ENCODE measurements around the gene ABCA7. TPM values are rescaled to one million over a fixed set of nuclear protein-coding genes. Genes with fewer than 3 reads are reported as not detected.

ABCA7 gene
- total and polyA plus RNA-seq, 2 of the 13 experiments (the other 11 are each of a cell fraction or from before 2014, with no cell fraction given) = 4.4 to 32.4 TPM

GRCh38 chr19:1028062-1028926, 11.6 kb upstream of the ABCA7 start (continued):
- TF ChIP-seq ZBTB34 (CRISPR knock-in tag; IDR thresholded peaks at IDR 0.05) (0 out of 2 replicates have a peak, but pooled peaks have one; percentile 19), KLF6 (CRISPR knock-in tag; IDR thresholded peaks at IDR 0.05) (0 out of 2 replicates have a peak, but pooled peaks have one; percentile 16), ESRRA (CRISPR knock-in tag; IDR thresholded peaks at IDR 0.05; ENCODE audit: low read depth) (0 out of 2 replicates have a peak, but pooled peaks have one; percentile 36), FUBP1 (CRISPR knock-in tag; IDR thresholded peaks at IDR 0.05; ENCODE audit: borderline replicate concordance) (no peak), JUNB (CRISPR knock-in tag; IDR thresholded peaks at IDR 0.05; ENCODE audit: borderline replicate concordance) (no peak), DMAP1 (CRISPR knock-in tag; IDR thresholded peaks at IDR 0.05) (peak; percentile 45; the same call in 1 of the 2 replicates), CAMTA2 (CRISPR knock-in tag; IDR thresholded peaks at IDR 0.05; ENCODE audit: borderline replicate concordance) (no peak), GATAD1 (CRISPR knock-in tag; IDR thresholded peaks at IDR 0.05) (peak; percentile 37), GABPB1 (CRISPR knock-in tag; IDR thresholded peaks at IDR 0.05) (peak; percentile 87), ZNF704 (CRISPR knock-in tag; IDR thresholded peaks at IDR 0.05; ENCODE audit: borderline replicate concordance) (no peak), TARDBP (CRISPR knock-in tag; IDR thresholded peaks at IDR 0.05) (no peak), HNF1A (IDR thresholded peaks at IDR 0.05; ENCODE audit: low read depth) (no peak), HNF1A (CRISPR knock-in tag; IDR thresholded peaks at IDR 0.05; ENCODE audit: borderline replicate concordance) (no peak), ZNF510 (CRISPR knock-in tag; IDR thresholded peaks at IDR 0.05; ENCODE audit: low read depth) (no peak), CENPT (CRISPR knock-in tag; IDR thresholded peaks at IDR 0.05; ENCODE audit: low read depth) (no peak), SOX6 (IDR thresholded peaks at IDR 0.05) (no peak), SOX6 (CRISPR knock-in tag; IDR thresholded peaks at IDR 0.05) (peak; percentile 19; the same call in 1 of the 2 replicates), ZSCAN31 (CRISPR knock-in tag; IDR thresholded peaks at IDR 0.05; ENCODE audit: low read depth) (0 out of 2 replicates have a peak, but pooled peaks have one; percentile 5), MXD1 (CRISPR knock-in tag; IDR thresholded peaks at IDR 0.05) (peak; percentile 12; the same call in 1 of the 2 replicates)

All from HepG2 (cell line).